PC-3 (cell line): ENCODE data around the gene RGS11. TPM values are rescaled to one million over a fixed set of nuclear protein-coding genes. Genes with fewer than 3 reads are reported as not detected.

Source experiments
- ATAC-seq: fragments of 200-7000 bp; cut with Tn5 transposase; 2 replicates; pipeline ENCODE4 v1.9.1; 2020; ENCODE audit warnings: mild to moderate bottlenecking, moderate library complexity
- BruUV-seq: library from RNA; stranded (reverse); fragments of 400-500 nt; replicated peaks from 2 replicates; lab custom pipeline; 2021; lab: Mats Ljungman, UMichigan
- CTCF ChIA-PET: fragments of 300-600 bp; sonication (Branson Sonifier 250); formaldehyde crosslinking; loops from one replicate; lab custom pipeline; 2022; ENCODE audit warnings: antibody characterized with exemption; lab: Charles Lee
- POLR2A ChIA-PET: fragments of 300-600 bp; sonication (Branson Sonifier 250); formaldehyde crosslinking; loops from one replicate; lab custom pipeline; 2022; ENCODE audit warnings: antibody characterized with exemption; ENCODE audit not compliant: unreplicated experiment; lab: Charles Lee
- DNase-seq: peaks from one replicate; pipeline ENCODE4 v3.0.0-alpha.2; 2015
- H2AFZ ChIP-seq: fragments of 300-600 bp; sonication (generic); 2 replicates; pipeline ENCODE4 v1.6.0; 2016; ENCODE audit warnings: antibody characterized with exemption, low read length
- H3F3A ChIP-seq: fragments of 300-600 bp; sonication (generic); one replicate; pipeline ENCODE4 v1.6.0; 2017; ENCODE audit warnings: antibody characterized with exemption, low read length, control low read depth, mild to moderate bottlenecking; ENCODE audit not compliant: unreplicated experiment
- H3K27ac ChIP-seq: fragments of 300-600 bp; sonication (generic); 2 replicates; pipeline ENCODE4 v1.5.1; 2016; ENCODE audit warnings: mild to moderate bottlenecking, low read length
- H3K27me3 ChIP-seq: fragments of 300-600 bp; sonication (generic); 2 replicates; pipeline ENCODE4 v1.6.1; 2016; ENCODE audit warnings: low read length, mixed read lengths
- H3K36me3 ChIP-seq: fragments of 300-600 bp; sonication (generic); 2 replicates; pipeline ENCODE4 v1.6.1; 2016; ENCODE audit warnings: low read depth, mixed run types, low read length, mixed read lengths
- H3K4me1 ChIP-seq: fragments of 300-600 bp; sonication (generic); 2 replicates; pipeline ENCODE4 v1.5.1; 2016; ENCODE audit warnings: low read length; ENCODE audit not compliant: insufficient read depth
- H3K4me2 ChIP-seq: fragments of 300-600 bp; sonication (generic); 2 replicates; pipeline ENCODE4 v1.6.0; 2016; ENCODE audit warnings: low read length
- H3K4me3 ChIP-seq: fragments of 300-600 bp; sonication (generic); 2 replicates; pipeline ENCODE4 v1.5.1; 2016; ENCODE audit warnings: mild to moderate bottlenecking, low read length, mixed read lengths
- H3K79me2 ChIP-seq: fragments of 300-600 bp; sonication (generic); 2 replicates; pipeline ENCODE4 v1.6.1; 2017; ENCODE audit warnings: low read length, mixed read lengths
- H3K9ac ChIP-seq: fragments of 300-600 bp; sonication (generic); 2 replicates; pipeline ENCODE4 v1.6.0; 2016; ENCODE audit warnings: mild to moderate bottlenecking, low read length
- H3K9me2 ChIP-seq: fragments of 300-600 bp; sonication (generic); replicated peaks from 2 replicates; pipeline ENCODE4 v1.6.1; 2016; ENCODE audit warnings: mixed run types, low read length, mixed read lengths
- H3K9me3 ChIP-seq: fragments of 300-600 bp; sonication (generic); 2 replicates; pipeline ENCODE4 v1.6.1; 2016; ENCODE audit warnings: low read length, mixed read lengths
- H4K20me1 ChIP-seq: fragments of 300-600 bp; sonication (generic); 2 replicates; pipeline ENCODE4 v1.6.1; 2016; ENCODE audit warnings: low read length, mixed read lengths
- EZH2 ChIP-seq: fragments of 300-600 bp; sonication (generic); IDR thresholded peaks from one replicate; pipeline ENCODE4 v1.6.1; 2017; ENCODE audit warnings: antibody characterized with exemption, mild to moderate bottlenecking, low read length; ENCODE audit not compliant: unreplicated experiment
- EZH2phosphoT487 ChIP-seq: fragments of 300-600 bp; sonication (generic); IDR thresholded peaks from 2 replicates; pipeline ENCODE4 v1.6.1; 2018; ENCODE audit warnings: mild to moderate bottlenecking, antibody characterized with exemption, low read length, borderline replicate concordance
- intact Hi-C: fragments of 100-400 bp; cut with micrococcal nuclease; formaldehyde crosslinking; loops from 2 replicates; pipeline ENCODE4 v1.9.0; 2023
- total RNA-seq: library from RNA; depleted of rRNA; stranded (reverse); fragments of >200 nt; gene quantifications from 2 replicates; pipeline ENCODE4 v1.2.3, GENCODE V29; 2014
- TF ChIP-seq, protein P1 (sequence below): fragments of 300-600 bp; sonication (generic); conservative IDR thresholded peaks from 2 replicates; pipeline ENCODE4 v1.5.1; 2017; ENCODE audit warnings: antibody characterized with exemption, low read depth, mild to moderate bottlenecking, low read length

Gene RGS11
- total RNA-seq, 1 experiment from 2014 or later: 1.2 TPM

DNA sequence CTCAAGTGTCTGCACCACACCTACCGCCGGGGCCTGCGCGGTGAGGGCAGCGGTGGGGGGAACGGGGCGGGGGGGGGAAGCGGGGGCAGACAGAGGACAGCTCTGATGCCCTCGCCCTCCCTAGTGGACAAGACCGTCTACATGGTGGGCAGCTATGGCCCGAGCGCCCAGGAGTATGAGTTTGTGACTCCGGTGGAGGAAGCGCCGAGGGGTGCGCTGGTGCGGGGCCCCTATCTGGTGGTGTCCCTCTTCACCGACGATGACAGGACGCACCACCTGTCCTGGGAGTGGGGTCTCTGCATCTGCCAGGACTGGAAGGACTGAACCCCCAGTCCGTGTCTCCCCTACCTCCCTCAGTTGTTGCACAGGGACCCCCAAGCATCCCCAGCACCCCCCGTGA is 6.7 kb upstream of the RGS11 start:
- H4K20me1 ChIP-seq: no peaks in the 10 kb centered on the region
- no peaks in the 10 kb centered on the region for H3K9me3 ChIP-seq
- no peak overlapping the region for H3K4me3 ChIP-seq
- no peak overlapping the region for H3K27ac ChIP-seq
- no peak for DNase-seq
- H3K9me2 ChIP-seq: no peaks in the 10 kb centered on the region
- POLR2A ChIA-PET: no interaction called here
- no peaks in the 10 kb centered on the region for H3K4me1 ChIP-seq
- H3K27me3 ChIP-seq: peaks cover 11% of the 10 kb centered on the region
- H3K9ac ChIP-seq: no peak overlapping the region
- BruUV-seq: no TSS peak
- no peak overlapping the region for H2AFZ ChIP-seq
- CTCF ChIA-PET: no interaction called here
- TF ChIP-seq, protein P1, sequence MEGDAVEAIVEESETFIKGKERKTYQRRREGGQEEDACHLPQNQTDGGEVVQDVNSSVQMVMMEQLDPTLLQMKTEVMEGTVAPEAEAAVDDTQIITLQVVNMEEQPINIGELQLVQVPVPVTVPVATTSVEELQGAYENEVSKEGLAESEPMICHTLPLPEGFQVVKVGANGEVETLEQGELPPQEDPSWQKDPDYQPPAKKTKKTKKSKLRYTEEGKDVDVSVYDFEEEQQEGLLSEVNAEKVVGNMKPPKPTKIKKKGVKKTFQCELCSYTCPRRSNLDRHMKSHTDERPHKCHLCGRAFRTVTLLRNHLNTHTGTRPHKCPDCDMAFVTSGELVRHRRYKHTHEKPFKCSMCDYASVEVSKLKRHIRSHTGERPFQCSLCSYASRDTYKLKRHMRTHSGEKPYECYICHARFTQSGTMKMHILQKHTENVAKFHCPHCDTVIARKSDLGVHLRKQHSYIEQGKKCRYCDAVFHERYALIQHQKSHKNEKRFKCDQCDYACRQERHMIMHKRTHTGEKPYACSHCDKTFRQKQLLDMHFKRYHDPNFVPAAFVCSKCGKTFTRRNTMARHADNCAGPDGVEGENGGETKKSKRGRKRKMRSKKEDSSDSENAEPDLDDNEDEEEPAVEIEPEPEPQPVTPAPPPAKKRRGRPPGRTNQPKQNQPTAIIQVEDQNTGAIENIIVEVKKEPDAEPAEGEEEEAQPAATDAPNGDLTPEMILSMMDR: no peak
- TF ChIP-seq EZH2 (no peak), EZH2phosphoT487 (no peak)
- no peaks in the 10 kb centered on the region for H3F3A ChIP-seq
- no peak for ATAC-seq
- intact Hi-C loops: no loop called here
- H3K36me3 ChIP-seq: no peaks in the 10 kb centered on the region; the same call in 1 of the 2 replicates
- no peak overlapping the region for H3K4me2 ChIP-seq
- no peaks in the 10 kb centered on the region for H3K79me2 ChIP-seq

DNA sequence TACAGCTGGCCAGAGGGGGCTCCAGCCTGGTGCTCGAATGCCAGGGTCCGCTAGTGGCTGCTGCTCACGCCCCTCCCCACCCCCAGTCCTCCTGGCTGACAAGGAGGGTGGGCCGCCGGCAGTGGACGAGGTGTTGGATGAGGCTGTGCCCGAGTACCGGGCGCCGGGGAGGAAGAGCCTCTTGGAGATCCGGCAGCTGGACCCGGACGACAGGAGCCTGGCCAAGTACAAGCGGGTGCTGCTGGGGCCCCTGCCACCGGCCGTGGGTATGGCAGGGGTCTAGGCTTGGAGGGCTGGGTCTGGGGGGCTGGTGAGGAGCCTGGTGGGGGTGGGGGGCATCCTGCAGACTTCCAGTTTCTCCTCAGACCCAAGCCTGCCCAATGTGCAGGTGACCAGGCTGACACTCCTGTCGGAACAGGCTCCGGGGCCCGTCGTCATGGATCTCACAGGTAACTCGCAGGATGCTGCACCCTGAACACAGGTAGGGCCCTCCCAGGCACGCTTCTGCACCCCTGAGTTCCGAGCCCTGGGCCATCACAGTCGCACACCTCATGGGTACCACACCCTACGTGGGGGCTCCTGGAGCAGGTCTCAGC is 6.0 kb upstream of the RGS11 start:
- Histone ChIP-seq H3K9me3 (no peaks in the 10 kb centered on the region), H4K20me1 (no peaks in the 10 kb centered on the region), H3K9me2 (no peaks in the 10 kb centered on the region), H3K4me3 (no peak overlapping the region), H3K9ac (no peak overlapping the region), H3K4me1 (no peaks in the 10 kb centered on the region), H3K27ac (no peak overlapping the region), H3K4me2 (no peak overlapping the region), H3K27me3 (peaks cover 11% of the 10 kb centered on the region), H3K79me2 (no peaks in the 10 kb centered on the region), H3K36me3 (no peaks in the 10 kb centered on the region; the same call in 1 of the 2 replicates), H2AFZ (no peak overlapping the region), H3F3A (no peaks in the 10 kb centered on the region)
- no TSS peak for BruUV-seq
- no peak for DNase-seq
- POLR2A ChIA-PET: no interaction called here
- no peak for TF ChIP-seq EZH2
- intact Hi-C loops: no loop called here
- CTCF ChIA-PET: no interaction called here
- no peak for ATAC-seq

DNA sequence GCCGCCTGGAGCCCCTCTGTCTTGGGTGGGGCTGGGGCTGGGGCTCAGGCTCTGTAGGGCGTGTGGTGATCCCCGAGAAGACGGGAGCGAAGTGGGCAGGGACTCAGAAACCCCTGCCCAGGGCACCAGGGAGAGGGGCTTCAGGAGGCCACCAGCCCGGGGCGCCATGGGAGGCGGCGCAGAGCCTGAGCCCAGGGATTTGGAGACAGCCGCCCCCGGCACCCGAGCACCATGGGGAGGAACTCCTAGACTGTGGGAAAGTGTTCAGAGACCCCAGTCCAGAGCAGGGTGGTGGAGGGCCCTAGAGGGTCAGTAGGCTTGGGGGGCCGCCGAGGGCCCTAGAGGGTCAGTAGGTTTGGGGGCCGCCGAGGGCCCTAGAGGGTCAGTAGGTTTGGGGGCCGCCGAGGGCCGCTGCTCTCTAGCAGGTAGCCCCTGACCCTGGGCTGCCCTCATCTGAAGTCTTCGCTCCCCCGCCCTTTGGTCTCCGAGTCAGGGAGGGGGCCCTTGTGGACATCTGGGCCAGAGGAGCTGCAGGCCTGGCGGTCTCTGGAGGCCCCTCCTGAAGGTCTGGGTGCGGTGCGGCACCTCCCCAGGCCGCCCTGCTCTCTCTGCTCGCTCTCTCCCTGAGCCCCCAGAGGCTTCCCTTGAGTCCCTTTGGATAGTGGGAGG is 5.4 kb upstream of the RGS11 start:
- H3K4me2 ChIP-seq: no peak overlapping the region

More for the DNA sequence above, 5.4 kb upstream of the RGS11 start:
- no peaks in the 10 kb centered on the region for H3K9me2 ChIP-seq
- H2AFZ ChIP-seq: no peak overlapping the region
- BruUV-seq: no TSS peak
- TF ChIP-seq, protein P1: no peak
- TF ChIP-seq EZH2phosphoT487 (no peak), EZH2 (no peak)
- ChIA-PET POLR2A (no interaction called here), CTCF (no interaction called here)
- no peaks in the 10 kb centered on the region for H3K4me1 ChIP-seq
- H3K36me3 ChIP-seq: no peaks in the 10 kb centered on the region
- H3K4me3 ChIP-seq: no peak overlapping the region
- no peak overlapping the region for H3K27ac ChIP-seq
- no peak overlapping the region for H3K9ac ChIP-seq
- no peak for ATAC-seq
- no peaks in the 10 kb centered on the region for H3K79me2 ChIP-seq
- H3K27me3 ChIP-seq: peaks cover 11% of the 10 kb centered on the region
- H3F3A ChIP-seq: no peaks in the 10 kb centered on the region
- no peaks in the 10 kb centered on the region for H3K9me3 ChIP-seq
- no peaks in the 10 kb centered on the region for H4K20me1 ChIP-seq
- intact Hi-C loops: no loop called here
- no peak for DNase-seq
